ENCODE measurements around the gene PPP6R1. TPM values are rescaled to one million over a fixed set of nuclear protein-coding genes. Genes with fewer than 3 reads are reported as not detected.
A peak's percentile ranks its signal among the peaks of the same experiment; 100 is the strongest.

PPP6R1 gene
- total RNA-seq, 1 experiment from 2014 or later: 96.7 TPM

- intact Hi-C loops (cut with micrococcal nuclease): no loop called here
- H2AFZ ChIP-seq (ENCODE audit: low read depth, low read length, poor library complexity, severe bottlenecking): no peak overlapping the region
- POLR2A ChIA-PET: interaction anchor here (0.8 to 3.3 kb wide), 3 partner anchors 20 to 130 kb away, joined by 4 to 26 read pairs (median 5); partner anchors contain the start of genes KMT5C and PPP6R1
- H3K4me3 ChIP-seq (replicated peaks in 1 of 2; ENCODE audit: low read depth in 1 of 2, low read length in 2 of 2): peak overlapping the region; percentile 97 to 99
- no peak for DNase-seq (ENCODE audit: low read depth, low spot score)
- peaks cover 5 to 12% of the 10 kb centered on the region in 2 experiments; a peak in 3 of 4 replicates for H3K36me3 ChIP-seq (ENCODE audit: control insufficient read depth in 1 of 2, insufficient read depth in 2 of 2, low read length in 2 of 2)
- ATAC-seq: no peak
- H3K4me2 ChIP-seq (ENCODE audit: low read length): peak overlapping the region; percentile 100
- peak overlapping the region; percentile 89 for H3K9ac ChIP-seq (ENCODE audit: low read length)
- no peaks in the 10 kb centered on the region for H3K9me2 ChIP-seq (ENCODE audit: insufficient read depth)
- H3K9me3 ChIP-seq (ENCODE audit: control insufficient read depth in 1 of 2, insufficient read depth in 1 of 2, low read depth in 1 of 2, low read length in 2 of 2): no peaks in the 10 kb centered on the region
- no peak for TF ChIP-seq MAX (IDR thresholded peaks at IDR 0.05)
- no peak for TF ChIP-seq EZH2 (IDR thresholded peaks at IDR 0.05)
- no peak for TF ChIP-seq YY1 (IDR thresholded peaks at IDR 0.05; ENCODE audit: extremely low read depth, insufficient replicate concordance, low read depth, low read length)
- H3K79me2 ChIP-seq (ENCODE audit: insufficient read depth, low read length): peaks cover 17% of the 10 kb centered on the region
- H4K20me1 ChIP-seq (ENCODE audit: insufficient read depth): no peaks in the 10 kb centered on the region
- peak overlapping the region; percentile 68 for H3K27ac ChIP-seq (ENCODE audit: low read depth, low read length)
- CTCF ChIA-PET: no interaction called here
- RAD21 ChIA-PET (ENCODE audit: low non-redundant PET in 1 of 2, low total read pairs in 2 of 2, uncharacterized antibody in 2 of 2, unreplicated experiment in 2 of 2): no interaction called here
- BruUV-seq (replicated peaks): TSS peak; percentile 64
- H3K4me1 ChIP-seq (ENCODE audit: control insufficient read depth in 1 of 2, insufficient read depth in 2 of 2, low read length in 2 of 2): peaks cover 19 to 29% of the 10 kb centered on the region in 2 experiments
- H3K27me3 ChIP-seq (ENCODE audit: insufficient read depth, low read length): no peaks in the 10 kb centered on the region
Measured at GRCh38 chr19:55279340-55279739, 20.5 kb upstream of the PPP6R1 start.

GRCh38 chr19:55278391-55279135 lies 19.7 kb upstream of the PPP6R1 start:
- H3K27me3 ChIP-seq (ENCODE audit: insufficient read depth, low read length): no peaks in the 10 kb centered on the region
- intact Hi-C loops (cut with micrococcal nuclease): no loop called here
- no peak overlapping the region for H3K27ac ChIP-seq (ENCODE audit: low read depth, low read length)
- no peaks in the 10 kb centered on the region for H4K20me1 ChIP-seq (ENCODE audit: insufficient read depth)
- no peaks in the 10 kb centered on the region for H3K9me3 ChIP-seq (ENCODE audit: control insufficient read depth in 1 of 2, insufficient read depth in 1 of 2, low read depth in 1 of 2, low read length in 2 of 2)
- no TSS peak for BruUV-seq (replicated peaks)
- ChIA-PET RAD21 (ENCODE audit: low non-redundant PET in 1 of 2, low total read pairs in 2 of 2, uncharacterized antibody in 2 of 2, unreplicated experiment in 2 of 2) (no interaction called here), POLR2A (interaction anchor here (1.3 to 3.3 kb wide), 2 partner anchors 9 to 19 kb away, joined by 3 to 26 read pairs; partner anchors contain the start of gene PPP6R1), CTCF (no interaction called here)
- H2AFZ ChIP-seq (ENCODE audit: low read depth, low read length, poor library complexity, severe bottlenecking): no peak overlapping the region
- peaks cover 16% of the 10 kb centered on the region for H3K79me2 ChIP-seq (ENCODE audit: insufficient read depth, low read length)
- no peak for DNase-seq (ENCODE audit: low read depth, low spot score)
- peak overlapping the region; percentile 100 for H3K4me2 ChIP-seq (ENCODE audit: low read length)
- H3K9me2 ChIP-seq (ENCODE audit: insufficient read depth): no peaks in the 10 kb centered on the region
- H3K9ac ChIP-seq (ENCODE audit: low read length): peak overlapping the region; percentile 89
- peaks cover 18 to 28% of the 10 kb centered on the region in 2 experiments for H3K4me1 ChIP-seq (ENCODE audit: control insufficient read depth in 1 of 2, insufficient read depth in 2 of 2, low read length in 2 of 2)
- peaks cover 7 to 15% of the 10 kb centered on the region in 2 experiments; a peak in 3 of 4 replicates for H3K36me3 ChIP-seq (ENCODE audit: control insufficient read depth in 1 of 2, insufficient read depth in 2 of 2, low read length in 2 of 2)
- H3K4me3 ChIP-seq (replicated peaks in 1 of 2; ENCODE audit: low read depth in 1 of 2, low read length in 2 of 2): peak overlapping the region; percentile 97 to 99
- no peak for ATAC-seq
- TF ChIP-seq JUND (IDR thresholded peaks at IDR 0.05): no peak
- no peak for TF ChIP-seq EZH2phosphoT487 (IDR thresholded peaks at IDR 0.05; ENCODE audit: borderline replicate concordance)
- TF ChIP-seq CEBPB (IDR thresholded peaks at IDR 0.05; ENCODE audit: low read depth): no peak
- TF ChIP-seq CTCF (IDR thresholded peaks at IDR 0.05 in 2 of 3, conservative IDR thresholded peaks at IDR 0.05 in 1 of 3; ENCODE audit: borderline replicate concordance in 1 of 3, insufficient read depth in 1 of 3, low read depth in 2 of 3, low read length in 2 of 3): no peak
- TF ChIP-seq RAD21 (IDR thresholded peaks at IDR 0.05; ENCODE audit: low read depth): no peak
- no peak for TF ChIP-seq ELF1 (IDR thresholded peaks at IDR 0.05; ENCODE audit: borderline replicate concordance, low read depth)
- no peak for TF ChIP-seq TCF7L2 (IDR thresholded peaks at IDR 0.05; ENCODE audit: borderline replicate concordance, extremely low read depth, insufficient read depth, insufficient read length)
- TF ChIP-seq CBX3 (IDR thresholded peaks at IDR 0.05; ENCODE audit: low read depth): no peak
- no peak for TF ChIP-seq SP1 (IDR thresholded peaks at IDR 0.05; ENCODE audit: low read depth)
- TF ChIP-seq MAX (IDR thresholded peaks at IDR 0.05): no peak
- no peak for TF ChIP-seq ZBTB33 (IDR thresholded peaks at IDR 0.05; ENCODE audit: extremely low read depth, insufficient replicate concordance, low read length)
- no peak for TF ChIP-seq ATF3 (IDR thresholded peaks at IDR 0.05)
